GM18870 (cell line): ENCODE measurements around the gene TTC27.
"Not testable (repeated sequence)": the region's sequence is repeated elsewhere in the genome, so short reads cannot be mapped to it uniquely, and the experiment has no call there.

Experiments used
- ATAC-seq: cut with Tn5 transposase; IDR thresholded peaks from one replicate; pipeline ENCODE4 v1.9.1; 2021; ENCODE audit warnings: moderate library complexity; ENCODE audit not compliant: unreplicated experiment

The TTC27 gene

GRCh38 chr2:32844253-32844652, 216.4 kb downstream of the TTC27 start:
- ATAC-seq: no peak

GRCh38 chr2:32846274-32846673, 218.4 kb downstream of the TTC27 start:
- not testable (repeated sequence) for ATAC-seq

- no peak for ATAC-seq
Measured at GRCh38 chr2:32847734-32848133, 219.9 kb downstream of the TTC27 start.

GRCh38 chr2:32849456-32850194, 221.8 kb downstream of the TTC27 start:
- no peak for ATAC-seq

- no peak for ATAC-seq
Measured at GRCh38 chr2:32851777-32852439, 224.1 kb downstream of the TTC27 start.

GRCh38 chr2:32852856-32853255, 225.0 kb downstream of the TTC27 start:
- no peak for ATAC-seq

- ATAC-seq: no peak
Measured at GRCh38 chr2:32856891-32857290, 229.0 kb downstream of the TTC27 start.

- no peak for ATAC-seq
Measured at GRCh38 chr2:32858713-32859112, 230.9 kb downstream of the TTC27 start.

- no peak for ATAC-seq
Measured at GRCh38 chr2:32860385-32860784, 232.5 kb downstream of the TTC27 start.

GRCh38 chr2:32862269-32863055, 234.6 kb downstream of the TTC27 start:
- ATAC-seq: no peak

- no peak for ATAC-seq
Measured at GRCh38 chr2:32863326-32863725, 235.5 kb downstream of the TTC27 start.

- no peak for ATAC-seq
Measured at GRCh38 chr2:32863803-32864202, 236.0 kb downstream of the TTC27 start.

- ATAC-seq: no peak
Measured at GRCh38 chr2:32864334-32865111, 236.7 kb downstream of the TTC27 start.

GRCh38 chr2:32865399-32866068, 237.7 kb downstream of the TTC27 start:
- no peak for ATAC-seq

GRCh38 chr2:32866462-32866861, 238.6 kb downstream of the TTC27 start:
- not testable (repeated sequence) for ATAC-seq
